GM19328 (cell line): ENCODE measurements around the gene NDRG3.

Experiments used
- ATAC-seq: cut with Tn5 transposase; IDR thresholded peaks from one replicate; pipeline ENCODE4 v1.9.1; 2021; ENCODE audit warnings: mild to moderate bottlenecking, moderate library complexity; ENCODE audit not compliant: unreplicated experiment

The NDRG3 gene

GRCh38 chr20:36761125-36761524 is 15.2 kb upstream of the NDRG3 start:
- no peak for ATAC-seq

DNA sequence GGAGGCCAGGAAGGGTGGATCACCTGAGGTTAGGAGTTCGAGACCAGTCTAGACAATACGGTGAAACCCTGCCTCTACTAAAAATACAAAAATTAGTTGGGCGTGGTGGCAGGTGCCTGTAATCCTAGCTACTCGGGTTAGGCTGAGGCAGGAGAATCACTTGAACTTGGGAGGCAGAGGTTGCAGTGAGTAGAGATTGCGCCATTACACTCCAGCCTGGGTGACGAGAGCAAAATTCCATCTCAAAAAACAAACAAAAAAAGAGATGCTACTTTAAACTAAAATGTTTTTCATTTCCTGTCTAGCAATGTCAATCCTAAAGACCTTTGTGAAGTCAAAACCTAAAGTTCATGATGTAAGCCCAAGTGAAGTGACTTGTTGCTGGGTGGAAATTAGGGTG is 14.8 kb upstream of the NDRG3 start:
- ATAC-seq, result no peak

DNA sequence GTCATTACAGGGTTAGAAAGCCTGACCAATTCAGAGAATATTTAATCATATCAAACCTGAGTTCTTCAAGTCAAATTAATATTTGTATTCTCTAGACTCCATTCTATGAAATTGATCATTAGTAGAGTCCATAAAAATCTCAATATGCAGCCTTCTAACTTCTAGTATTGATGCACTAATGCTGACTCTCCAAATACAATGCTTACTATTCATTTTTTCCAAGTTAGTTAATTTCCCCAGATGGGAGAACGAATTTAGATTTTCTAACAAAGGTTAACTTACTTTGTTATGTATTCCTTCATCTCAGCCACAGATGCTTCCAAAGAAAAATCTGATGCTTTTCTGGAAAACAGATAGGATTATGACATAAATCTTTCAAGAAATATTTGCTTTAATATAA is 12.4 kb upstream of the NDRG3 start:
- no peak for ATAC-seq

DNA sequence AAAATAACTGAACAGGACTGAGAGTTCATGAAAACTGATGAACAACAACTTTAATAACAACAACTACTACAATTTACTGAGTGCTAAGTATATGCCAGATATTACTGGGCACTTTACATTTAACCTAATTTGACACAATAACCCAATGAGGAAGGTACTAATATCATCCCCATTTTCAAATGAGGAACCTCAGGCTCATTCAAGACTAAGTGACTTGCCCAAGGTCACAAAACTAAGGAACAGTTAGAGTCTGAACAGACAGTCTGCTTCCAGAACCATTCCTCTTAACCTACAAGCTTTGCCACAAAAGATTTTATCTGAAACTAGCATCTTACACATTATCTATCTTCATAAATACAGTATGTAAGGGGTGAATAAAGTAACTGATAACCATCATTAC is 10.6 kb upstream of the NDRG3 start:
- ATAC-seq, result no peak

GRCh38 chr20:36754656-36755222 is 8.8 kb upstream of the NDRG3 start:
- ATAC-seq, result no peak

DNA sequence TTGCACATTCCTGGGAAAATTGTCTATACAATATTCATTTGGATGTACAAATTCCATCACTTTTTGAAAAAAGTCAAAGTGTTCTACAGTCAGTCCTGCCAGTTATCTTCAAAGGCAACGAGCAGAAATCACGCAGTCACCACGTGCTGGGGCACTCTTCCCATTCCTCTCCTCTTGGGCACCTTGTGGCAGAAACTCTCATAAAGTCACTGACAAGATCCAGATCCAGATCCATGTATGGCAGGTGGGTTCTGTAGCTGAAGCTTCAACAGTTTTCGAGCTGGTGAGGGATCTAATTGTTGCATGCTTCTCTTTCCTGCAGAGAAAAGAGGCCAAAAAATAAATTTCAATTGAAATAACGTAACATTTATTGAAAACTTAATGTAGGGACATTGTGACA is 6.7 kb upstream of the NDRG3 start:
- ATAC-seq, result no peak

- peak; percentile 32 for ATAC-seq
Measured at GRCh38 chr20:36745234-36745926, 510 bp downstream of the NDRG3 start.

- ATAC-seq, result no peak
Measured at GRCh38 chr20:36744764-36745191, 1.1 kb downstream of the NDRG3 start.

GRCh38 chr20:36744243-36744642 is 1.6 kb downstream of the NDRG3 start:
- ATAC-seq, result no peak

- ATAC-seq, result no peak
Measured at GRCh38 chr20:36742558-36742957, 3.3 kb downstream of the NDRG3 start.

- ATAC-seq, result no peak
Measured at GRCh38 chr20:36741072-36741471, 4.8 kb downstream of the NDRG3 start.

DNA sequence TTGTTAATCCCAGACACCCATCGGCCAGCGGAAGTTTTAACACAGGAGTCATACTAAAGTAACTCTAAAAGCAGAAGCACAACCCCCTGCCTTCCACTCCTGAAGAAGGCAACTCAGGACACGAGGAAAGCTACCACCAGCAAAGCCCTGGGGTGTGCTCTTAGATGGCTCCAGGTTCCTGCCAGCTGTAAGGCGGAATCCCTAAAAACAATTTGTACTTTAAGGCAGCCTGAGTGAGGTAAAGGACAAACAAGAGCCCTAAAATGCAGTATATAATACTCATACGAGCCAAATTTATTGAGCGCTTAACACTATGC is 8.7 kb downstream of the NDRG3 start:
- ATAC-seq, result no peak

DNA sequence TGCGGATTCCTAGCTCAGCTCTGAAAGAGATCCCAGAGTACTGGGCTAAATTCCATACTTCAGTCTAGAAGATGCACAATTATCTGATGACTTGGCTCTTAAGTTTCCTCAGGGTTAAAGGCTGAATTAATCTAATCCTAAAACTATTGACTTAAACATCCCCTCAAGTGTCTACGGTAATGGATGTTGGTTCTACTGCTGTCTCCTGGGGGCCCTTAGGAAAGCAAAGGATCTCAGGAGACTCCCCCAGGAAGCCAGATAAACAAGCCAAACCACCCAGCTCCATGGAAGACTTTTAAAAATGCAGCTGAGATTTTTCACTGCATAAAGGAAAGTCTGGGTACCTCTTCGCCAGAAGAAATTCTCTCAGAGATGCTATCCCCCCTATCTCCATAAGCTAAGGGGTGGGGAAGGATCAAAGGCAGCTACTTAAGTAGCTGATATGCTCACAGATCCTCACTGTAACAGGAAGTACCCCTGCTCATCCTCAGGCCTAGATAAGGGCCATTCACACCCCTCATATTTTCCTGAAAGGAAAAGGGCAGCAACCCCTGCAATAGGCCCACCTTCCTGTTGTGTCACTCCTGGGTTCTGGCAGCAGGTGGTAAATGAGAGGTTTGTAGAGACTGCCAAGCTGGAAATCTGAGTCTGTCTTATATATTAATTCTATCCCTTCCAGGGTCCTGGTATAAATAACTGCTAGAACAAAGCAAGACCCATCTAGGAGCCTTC is 9.3 kb downstream of the NDRG3 start:
- ATAC-seq, result no peak

- no peak for ATAC-seq
Measured at GRCh38 chr20:36732456-36732855, 13.4 kb downstream of the NDRG3 start.

- ATAC-seq, result no peak
Measured at GRCh38 chr20:36728986-36729385, 16.9 kb downstream of the NDRG3 start.

GRCh38 chr20:36726168-36726567 is 19.7 kb downstream of the NDRG3 start:
- ATAC-seq, result no peak

GRCh38 chr20:36720510-36720909 is 25.4 kb downstream of the NDRG3 start:
- no peak for ATAC-seq

DNA sequence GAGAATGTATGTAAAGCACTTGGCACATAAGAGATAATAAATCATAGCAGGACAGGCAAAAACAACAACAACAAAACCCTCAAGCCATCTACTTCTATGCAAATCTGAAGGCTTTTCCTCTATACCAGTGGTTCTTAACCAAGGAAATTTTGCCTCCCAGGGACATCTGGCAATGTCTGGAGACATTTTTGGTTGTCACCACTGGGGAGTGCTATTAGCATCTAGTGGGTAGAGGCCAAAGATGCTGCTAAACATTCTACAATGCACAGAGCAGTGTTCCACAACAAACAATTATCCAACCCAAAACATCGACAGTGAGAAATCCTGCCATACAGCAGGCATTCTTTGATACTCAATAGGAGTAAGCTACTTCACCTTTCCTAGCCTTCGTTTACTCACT is 28.2 kb downstream of the NDRG3 start:
- no peak for ATAC-seq

GRCh38 chr20:36717021-36717420 is 28.9 kb downstream of the NDRG3 start:
- ATAC-seq, result no peak

- ATAC-seq, result no peak
Measured at GRCh38 chr20:36712775-36713174, 33.1 kb downstream of the NDRG3 start.

DNA sequence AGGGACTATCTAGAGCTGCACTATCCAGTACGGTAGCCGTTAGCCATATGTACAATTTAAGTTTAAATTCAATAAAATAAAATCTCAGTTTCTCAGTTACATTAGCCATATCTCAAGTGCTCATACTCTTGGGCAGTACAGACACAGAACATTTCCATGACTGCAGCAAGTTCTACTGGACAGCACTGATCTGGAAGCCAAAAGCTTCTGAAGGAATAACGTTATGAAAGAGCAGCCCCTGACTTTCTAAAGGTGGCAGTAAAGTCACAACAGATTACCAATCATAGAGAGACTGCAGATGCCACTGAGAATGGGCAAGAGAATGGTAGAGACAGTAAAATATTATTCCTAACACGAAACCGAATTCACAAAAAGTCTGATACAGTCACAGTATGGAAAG is 36.8 kb downstream of the NDRG3 start:
- ATAC-seq, result no peak

GRCh38 chr20:36703530-36703929 is 42.4 kb downstream of the NDRG3 start:
- no peak for ATAC-seq
